Measurements from ENCODE around the gene YRDC.

YRDC gene

DNA sequence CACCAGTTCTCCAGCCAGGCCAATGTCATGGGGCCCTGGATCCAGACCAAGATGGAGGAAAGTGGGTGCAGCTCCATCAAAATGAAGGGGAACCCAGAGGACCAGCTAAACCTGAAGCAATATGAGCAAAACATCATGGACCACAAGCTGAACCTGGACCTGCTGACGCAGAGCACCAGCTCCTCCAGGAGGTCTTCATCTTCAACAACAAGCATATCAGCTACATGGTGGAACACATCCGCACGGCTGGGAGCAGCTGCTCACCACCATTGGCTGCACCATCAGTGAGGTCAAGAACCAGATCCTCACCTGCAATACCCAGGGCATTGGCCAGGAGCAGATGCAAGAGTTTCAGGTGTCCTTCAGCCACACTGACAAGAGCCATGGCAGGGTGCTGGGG, 29.4 kb downstream of the YRDC start:
- ChIA-PET POLR2A (no interaction called here), CTCF (no interaction called here)
- Histone ChIP-seq H3K36me3 (ENCODE audit: control insufficient read depth in 2 of 2, insufficient read depth in 1 of 2, low read length in 2 of 2) (no peaks in the 10 kb centered on the region), H3K4me3 (ENCODE audit: low read depth, low read length) (no peak overlapping the region), H3K27ac (ENCODE audit: extremely low read depth, low read depth, low read length) (no peak overlapping the region), H3K4me1 (ENCODE audit: control insufficient read depth, insufficient read depth, low read length) (no peaks in the 10 kb centered on the region), H3K9me3 (ENCODE audit: control insufficient read depth, insufficient read depth, low read depth, low read length) (no peaks in the 10 kb centered on the region)
- TF ChIP-seq ZNF548 (tag by site-specific recombination; IDR thresholded peaks at IDR 0.05) (no peak), ZNF792 (tag by site-specific recombination; IDR thresholded peaks at IDR 0.05) (no peak), ZNF366 (tag by site-specific recombination; conservative IDR thresholded peaks at IDR 0.05) (no peak), ZBTB7A (tag by site-specific recombination; IDR thresholded peaks at IDR 0.05; ENCODE audit: low read depth) (no peak), MYNN (tag by site-specific recombination; IDR thresholded peaks at IDR 0.05; ENCODE audit: borderline replicate concordance) (no peak)
- TF ChIP-seq, protein P1, sequence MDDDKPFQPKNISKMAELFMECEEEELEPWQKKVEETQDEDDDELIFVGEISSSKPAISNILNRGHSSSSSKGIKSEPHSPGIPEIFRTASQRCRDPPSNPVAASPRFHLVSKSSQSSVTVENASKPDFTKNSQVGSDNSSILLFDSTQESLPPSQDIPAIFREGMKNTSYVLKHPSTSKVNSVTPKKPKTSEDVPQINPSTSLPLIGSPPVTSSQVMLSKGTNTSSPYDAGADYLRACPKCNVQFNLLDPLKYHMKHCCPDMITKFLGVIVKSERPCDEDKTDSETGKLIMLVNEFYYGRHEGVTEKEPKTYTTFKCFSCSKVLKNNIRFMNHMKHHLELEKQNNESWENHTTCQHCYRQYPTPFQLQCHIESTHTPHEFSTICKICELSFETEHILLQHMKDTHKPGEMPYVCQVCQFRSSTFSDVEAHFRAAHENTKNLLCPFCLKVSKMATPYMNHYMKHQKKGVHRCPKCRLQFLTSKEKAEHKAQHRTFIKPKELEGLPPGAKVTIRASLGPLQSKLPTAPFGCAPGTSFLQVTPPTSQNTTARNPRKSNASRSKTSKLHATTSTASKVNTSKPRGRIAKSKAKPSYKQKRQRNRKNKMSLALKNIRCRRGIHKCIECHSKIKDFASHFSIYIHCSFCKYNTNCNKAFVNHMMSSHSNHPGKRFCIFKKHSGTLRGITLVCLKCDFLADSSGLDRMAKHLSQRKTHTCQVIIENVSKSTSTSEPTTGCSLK (tag by site-specific recombination; IDR thresholded peaks at IDR 0.05), result no peak
- TF ChIP-seq, protein P2, sequence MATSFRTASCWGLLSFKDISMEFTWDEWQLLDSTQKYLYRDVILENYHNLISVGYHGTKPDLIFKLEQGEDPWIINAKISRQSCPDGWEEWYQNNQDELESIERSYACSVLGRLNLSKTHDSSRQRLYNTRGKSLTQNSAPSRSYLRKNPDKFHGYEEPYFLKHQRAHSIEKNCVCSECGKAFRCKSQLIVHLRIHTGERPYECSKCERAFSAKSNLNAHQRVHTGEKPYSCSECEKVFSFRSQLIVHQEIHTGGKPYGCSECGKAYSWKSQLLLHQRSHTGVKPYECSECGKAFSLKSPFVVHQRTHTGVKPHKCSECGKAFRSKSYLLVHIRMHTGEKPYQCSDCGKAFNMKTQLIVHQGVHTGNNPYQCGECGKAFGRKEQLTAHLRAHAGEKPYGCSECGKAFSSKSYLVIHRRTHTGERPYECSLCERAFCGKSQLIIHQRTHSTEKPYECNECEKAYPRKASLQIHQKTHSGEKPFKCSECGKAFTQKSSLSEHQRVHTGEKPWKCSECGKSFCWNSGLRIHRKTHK (tag by site-specific recombination; IDR thresholded peaks at IDR 0.05), result no peak
- TF ChIP-seq, protein P3, sequence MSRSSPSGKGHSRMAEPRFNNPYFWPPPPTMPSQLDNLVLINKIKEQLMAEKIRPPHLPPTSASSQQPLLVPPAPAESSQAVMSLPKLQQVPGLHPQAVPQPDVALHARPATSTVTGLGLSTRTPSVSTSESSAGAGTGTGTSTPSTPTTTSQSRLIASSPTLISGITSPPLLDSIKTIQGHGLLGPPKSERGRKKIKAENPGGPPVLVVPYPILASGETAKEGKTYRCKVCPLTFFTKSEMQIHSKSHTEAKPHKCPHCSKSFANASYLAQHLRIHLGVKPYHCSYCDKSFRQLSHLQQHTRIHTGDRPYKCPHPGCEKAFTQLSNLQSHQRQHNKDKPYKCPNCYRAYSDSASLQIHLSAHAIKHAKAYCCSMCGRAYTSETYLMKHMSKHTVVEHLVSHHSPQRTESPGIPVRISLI (tag by site-specific recombination; IDR thresholded peaks at IDR 0.05), result no peak
- TF ChIP-seq, protein P4, sequence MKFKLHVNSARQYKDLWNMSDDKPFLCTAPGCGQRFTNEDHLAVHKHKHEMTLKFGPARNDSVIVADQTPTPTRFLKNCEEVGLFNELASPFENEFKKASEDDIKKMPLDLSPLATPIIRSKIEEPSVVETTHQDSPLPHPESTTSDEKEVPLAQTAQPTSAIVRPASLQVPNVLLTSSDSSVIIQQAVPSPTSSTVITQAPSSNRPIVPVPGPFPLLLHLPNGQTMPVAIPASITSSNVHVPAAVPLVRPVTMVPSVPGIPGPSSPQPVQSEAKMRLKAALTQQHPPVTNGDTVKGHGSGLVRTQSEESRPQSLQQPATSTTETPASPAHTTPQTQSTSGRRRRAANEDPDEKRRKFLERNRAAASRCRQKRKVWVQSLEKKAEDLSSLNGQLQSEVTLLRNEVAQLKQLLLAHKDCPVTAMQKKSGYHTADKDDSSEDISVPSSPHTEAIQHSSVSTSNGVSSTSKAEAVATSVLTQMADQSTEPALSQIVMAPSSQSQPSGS (tag by site-specific recombination; IDR thresholded peaks at IDR 0.05; ENCODE audit: low read depth), result no peak
- TF ChIP-seq, protein P5, sequence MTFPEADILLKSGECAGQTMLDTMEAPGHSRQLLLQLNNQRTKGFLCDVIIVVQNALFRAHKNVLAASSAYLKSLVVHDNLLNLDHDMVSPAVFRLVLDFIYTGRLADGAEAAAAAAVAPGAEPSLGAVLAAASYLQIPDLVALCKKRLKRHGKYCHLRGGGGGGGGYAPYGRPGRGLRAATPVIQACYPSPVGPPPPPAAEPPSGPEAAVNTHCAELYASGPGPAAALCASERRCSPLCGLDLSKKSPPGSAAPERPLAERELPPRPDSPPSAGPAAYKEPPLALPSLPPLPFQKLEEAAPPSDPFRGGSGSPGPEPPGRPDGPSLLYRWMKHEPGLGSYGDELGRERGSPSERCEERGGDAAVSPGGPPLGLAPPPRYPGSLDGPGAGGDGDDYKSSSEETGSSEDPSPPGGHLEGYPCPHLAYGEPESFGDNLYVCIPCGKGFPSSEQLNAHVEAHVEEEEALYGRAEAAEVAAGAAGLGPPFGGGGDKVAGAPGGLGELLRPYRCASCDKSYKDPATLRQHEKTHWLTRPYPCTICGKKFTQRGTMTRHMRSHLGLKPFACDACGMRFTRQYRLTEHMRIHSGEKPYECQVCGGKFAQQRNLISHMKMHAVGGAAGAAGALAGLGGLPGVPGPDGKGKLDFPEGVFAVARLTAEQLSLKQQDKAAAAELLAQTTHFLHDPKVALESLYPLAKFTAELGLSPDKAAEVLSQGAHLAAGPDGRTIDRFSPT (tag by site-specific recombination; IDR thresholded peaks at IDR 0.05), result no peak

DNA sequence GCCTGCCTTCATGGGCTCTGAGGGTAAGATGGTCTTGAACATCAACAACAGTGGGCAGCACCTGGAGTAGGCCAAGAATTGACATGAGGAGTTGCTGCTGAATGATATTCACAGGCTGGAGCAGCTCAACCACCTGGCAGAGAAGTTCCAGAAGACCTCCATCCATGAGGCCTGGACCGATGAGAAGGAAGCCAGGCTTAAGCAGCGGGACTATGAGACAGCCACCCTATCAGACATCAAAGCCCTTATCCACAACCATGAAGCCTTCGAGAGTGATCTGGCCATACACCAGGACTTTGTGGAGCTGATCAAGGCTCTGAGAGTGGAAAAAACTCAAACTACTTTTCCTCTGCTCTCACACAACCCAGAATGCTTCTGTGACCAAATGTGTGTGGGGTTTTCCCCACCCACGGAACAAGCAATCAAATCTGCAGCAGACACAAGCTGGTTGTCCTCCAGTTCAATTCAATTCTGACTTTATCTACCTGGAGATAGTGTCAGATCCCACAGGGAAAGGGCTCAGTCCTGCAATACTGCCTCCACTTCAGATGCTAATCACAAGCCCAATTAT, 31.0 kb downstream of the YRDC start:
- TF ChIP-seq ZFHX2 (tag by site-specific recombination; conservative IDR thresholded peaks at IDR 0.05), result peak; percentile 49
- peak; percentile 57; the same call in 1 of the 2 replicates for TF ChIP-seq EGR2 (tag by site-specific recombination; IDR thresholded peaks at IDR 0.05; ENCODE audit: low read depth)
- TF ChIP-seq ZNF747 (tag by site-specific recombination; IDR thresholded peaks at IDR 0.05), result no peak
- POLR2A ChIA-PET, result no interaction called here
- Histone ChIP-seq H3K36me3 (ENCODE audit: control insufficient read depth in 2 of 2, insufficient read depth in 1 of 2, low read length in 2 of 2) (no peaks in the 10 kb centered on the region), H3K9me3 (ENCODE audit: control insufficient read depth, insufficient read depth, low read depth, low read length) (no peaks in the 10 kb centered on the region), H3K4me1 (ENCODE audit: control insufficient read depth, insufficient read depth, low read length) (no peaks in the 10 kb centered on the region), H3K27ac (ENCODE audit: extremely low read depth, low read depth, low read length) (no peak overlapping the region), H3K4me3 (ENCODE audit: low read depth, low read length) (no peak overlapping the region)
- CTCF ChIA-PET, result interaction anchor here (0.6 kb wide), 1 partner anchor 11 kb away, joined by 4 read pairs; no protein-coding TSS in a partner anchor

Data from HEK293 (cell line).